GM18907 (cell line): ENCODE results near the gene CD40.
"Not testable (repeated sequence)": the region's sequence is repeated elsewhere in the genome, so short reads cannot be mapped to it uniquely, and the experiment has no call there.

Experiments used
- ATAC-seq: cut with Tn5 transposase; IDR thresholded peaks from one replicate; pipeline ENCODE4 v1.9.1; 2021; ENCODE audit warnings: mild to moderate bottlenecking, moderate library complexity; ENCODE audit not compliant: unreplicated experiment

The CD40 gene

DNA sequence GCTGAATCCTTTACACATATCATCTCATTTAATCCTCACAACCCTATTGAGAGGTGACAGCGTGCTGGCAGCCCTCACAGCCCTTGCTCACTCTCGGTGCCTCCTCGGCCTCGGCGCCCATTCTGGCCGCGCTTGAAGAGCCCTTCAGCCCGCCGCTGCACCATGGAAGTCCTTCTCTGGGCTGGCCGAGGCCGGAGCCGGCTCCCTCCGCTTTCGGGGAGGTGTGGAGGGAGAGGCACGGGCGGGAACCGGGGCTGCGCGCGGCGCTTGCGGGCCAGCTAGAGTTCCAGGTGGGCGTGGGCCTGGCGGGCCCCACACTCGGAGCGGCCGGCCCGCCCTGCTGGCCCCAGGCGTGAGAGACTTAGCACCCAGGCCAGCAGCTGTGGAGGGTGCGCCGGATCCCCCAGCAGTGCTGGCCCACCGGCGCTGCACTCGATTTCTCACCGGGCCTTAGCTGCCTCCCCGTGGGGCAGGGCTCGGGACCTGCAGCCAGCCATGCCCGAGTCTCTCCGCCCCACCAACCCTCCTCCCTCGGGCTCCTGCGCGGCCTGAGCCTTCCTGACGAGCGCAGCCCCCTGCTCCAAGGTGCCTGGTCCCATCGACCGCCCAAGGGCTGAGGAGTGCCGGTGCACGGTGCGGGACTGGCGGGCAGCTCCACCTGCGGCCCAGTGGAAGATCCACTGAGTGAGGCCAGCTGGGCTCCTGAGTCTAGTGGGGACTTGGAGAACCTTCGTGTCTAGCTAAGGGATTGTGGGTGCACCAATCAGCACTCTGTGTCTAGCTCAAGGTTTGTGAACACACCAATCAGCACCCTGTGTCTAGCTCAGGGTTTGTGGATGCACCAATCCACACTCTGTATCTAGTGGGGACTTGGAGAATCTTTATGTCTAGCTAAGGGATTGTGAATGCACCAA is 26.2 kb upstream of the CD40 start:
- not testable (repeated sequence) for ATAC-seq

DNA sequence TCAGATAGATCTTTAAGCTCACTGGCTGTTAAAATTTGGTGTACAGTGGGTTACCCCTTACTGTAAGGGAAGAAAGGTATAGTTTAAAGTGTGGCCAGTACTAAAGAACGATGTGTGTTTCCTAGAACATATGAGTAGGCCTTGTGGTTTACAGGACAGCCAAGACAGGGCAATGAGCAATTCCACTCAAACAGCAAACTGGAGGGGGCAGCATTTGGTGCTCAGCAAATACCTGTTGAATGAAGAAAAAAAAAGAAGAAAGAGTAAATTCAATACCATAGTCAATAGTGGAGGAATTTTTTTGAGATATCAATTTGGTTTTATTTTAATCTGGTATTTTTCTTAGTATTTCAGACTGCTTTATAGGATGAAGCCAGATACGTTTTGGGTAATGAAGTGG is 24.6 kb upstream of the CD40 start:
- no peak for ATAC-seq

DNA sequence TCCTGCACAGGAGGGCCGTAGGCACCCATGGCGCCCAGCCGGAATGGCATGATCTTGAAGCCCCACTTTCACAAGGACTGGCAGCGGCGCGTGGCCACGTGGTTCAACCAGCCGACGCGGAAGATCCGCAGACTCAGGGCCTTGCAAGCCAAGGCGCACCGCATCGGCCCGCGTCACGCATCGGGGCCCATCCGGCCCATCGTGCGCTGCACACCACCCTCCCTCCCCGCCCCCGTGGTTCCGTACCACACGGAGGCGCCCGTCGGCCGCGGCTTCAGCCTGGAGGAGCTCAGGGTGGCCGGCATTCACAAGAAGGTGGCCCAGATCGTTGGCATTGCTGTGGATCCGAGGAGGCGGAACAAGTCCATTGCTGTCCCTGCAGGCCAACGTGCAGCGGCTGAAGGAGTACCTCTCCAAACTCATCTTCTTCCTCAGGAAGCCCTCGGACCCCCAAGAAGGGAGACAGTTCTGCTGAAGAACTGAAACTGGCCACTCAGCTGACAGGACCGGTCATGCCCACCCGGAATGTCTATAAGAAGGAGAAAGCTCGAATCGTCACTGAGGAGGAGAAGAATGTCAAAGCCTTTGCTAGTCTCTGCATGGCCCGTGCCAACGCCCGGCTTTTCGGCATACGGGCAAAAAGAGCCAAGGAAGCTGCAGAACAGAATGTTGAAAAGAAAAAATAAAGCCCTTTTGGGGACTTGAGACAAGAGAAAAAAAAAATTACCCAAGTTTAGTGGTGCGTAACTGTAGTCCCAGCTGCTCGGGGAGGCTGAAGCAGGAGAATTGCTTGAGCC is 18.4 kb upstream of the CD40 start:
- no peak for ATAC-seq

DNA sequence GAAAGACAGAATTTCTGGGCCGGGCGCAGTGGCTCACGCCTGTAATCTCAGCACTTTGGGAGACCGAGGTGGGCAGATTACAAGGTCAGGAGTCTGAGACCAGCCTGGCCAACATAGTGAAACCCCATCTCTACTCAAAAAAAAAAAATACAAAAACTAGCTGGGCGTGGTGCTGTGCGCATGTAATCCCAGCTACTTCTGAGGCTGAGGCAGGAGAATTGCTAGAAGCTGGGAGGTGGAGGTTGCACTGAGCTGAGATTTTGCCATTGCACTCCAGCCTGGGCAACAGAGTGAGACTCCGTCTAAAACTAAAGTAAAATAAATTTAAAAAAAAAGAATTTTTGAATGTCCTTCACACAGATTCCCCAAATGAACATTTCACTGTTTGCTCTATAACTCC is 17.7 kb upstream of the CD40 start:
- ATAC-seq, result not testable (repeated sequence)

DNA sequence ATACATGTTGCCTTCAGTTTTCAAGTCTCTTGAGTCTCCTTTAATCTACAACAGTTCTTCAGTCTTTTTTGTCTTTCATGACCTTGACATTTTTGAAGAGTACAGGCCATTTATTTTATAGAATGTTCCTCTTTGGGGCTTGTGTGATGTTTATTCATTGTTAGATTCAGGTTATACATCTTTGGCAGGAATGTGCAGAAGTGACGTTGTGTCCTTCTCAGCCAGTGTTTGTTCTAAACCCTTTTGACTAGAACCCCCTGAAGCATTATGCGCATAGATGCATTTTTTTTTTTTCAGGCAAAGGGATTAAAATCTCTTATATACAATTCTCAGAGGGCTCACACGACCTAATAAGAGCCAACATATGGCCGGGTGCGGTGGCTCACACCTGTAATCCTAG is 17.1 kb upstream of the CD40 start:
- no peak for ATAC-seq

DNA sequence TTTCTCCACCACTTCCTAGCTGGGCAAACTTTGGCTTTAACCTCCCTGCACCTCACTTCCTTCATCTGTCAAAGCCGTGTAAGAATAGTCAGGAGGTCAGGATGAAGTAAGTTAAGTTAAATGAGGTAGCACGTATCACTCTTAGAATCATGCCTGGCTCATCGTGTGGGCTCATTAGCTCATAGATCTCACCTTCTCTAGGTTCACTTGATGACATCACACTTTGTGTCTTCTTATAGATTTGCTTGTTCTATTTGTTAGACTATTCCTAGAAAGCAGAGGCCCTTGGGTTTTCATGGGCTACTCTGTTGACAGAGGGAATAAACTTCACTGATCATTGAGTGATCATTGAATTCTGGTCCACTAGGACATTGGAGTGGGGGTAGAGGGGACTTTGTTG is 16.2 kb upstream of the CD40 start:
- ATAC-seq, result no peak

DNA sequence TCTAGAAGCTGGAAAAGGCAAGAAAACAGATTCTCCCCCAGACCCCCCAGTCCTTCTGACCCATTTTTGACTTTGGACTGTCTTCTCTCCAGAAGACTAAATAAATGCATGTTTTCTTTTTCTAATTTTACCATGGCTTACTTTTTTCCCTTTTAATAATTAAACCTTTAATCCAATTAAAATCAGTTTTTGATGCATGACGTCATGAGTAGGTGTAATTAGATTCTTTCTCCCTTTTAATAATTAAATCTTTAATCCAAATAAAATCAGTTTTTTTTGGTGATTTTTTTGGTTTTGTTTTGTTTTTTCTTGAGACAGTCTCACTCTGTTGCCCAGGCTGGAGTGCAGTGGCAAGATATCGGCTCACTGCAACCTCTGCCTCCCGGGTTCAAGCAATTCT is 15.2 kb upstream of the CD40 start:
- no peak for ATAC-seq

DNA sequence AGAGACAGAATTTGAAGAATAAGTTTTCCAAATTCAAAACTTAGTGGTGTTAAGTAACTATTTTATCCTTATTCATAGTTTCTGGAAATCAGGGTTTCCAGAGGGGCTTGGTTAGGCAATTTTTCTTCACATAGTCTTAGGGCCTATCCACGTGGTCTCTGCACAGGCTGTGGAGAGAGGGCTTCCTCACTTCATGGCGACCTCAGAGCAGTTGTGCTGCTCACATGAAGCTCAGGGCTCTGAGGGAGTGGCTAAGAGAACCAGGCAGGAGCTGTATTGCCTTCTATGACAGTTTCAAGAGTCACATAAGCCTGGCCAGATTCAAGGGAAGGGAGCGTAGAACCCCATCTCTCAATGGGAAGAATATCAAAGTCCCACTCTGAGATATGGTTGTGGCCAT is 13.9 kb upstream of the CD40 start:
- ATAC-seq, result no peak

DNA sequence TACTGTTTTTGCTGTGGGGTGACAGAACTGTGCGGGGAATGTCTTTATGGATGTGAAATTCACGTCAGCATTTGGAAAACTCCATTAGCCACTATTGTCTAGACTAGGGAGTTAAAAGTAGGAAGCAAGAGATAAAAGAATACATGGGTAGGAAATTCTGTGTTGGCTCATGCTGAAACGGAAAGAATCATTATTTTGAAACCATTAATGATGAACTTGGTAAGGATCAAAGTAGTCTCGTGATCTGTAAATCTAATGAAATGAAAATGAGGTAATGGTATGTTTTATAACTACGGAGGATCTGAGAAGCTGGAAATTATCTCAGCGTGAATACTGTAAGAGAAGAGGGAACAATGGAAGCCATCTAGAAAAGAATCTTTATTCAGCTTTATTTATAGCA is 11.1 kb upstream of the CD40 start:
- no peak for ATAC-seq

DNA sequence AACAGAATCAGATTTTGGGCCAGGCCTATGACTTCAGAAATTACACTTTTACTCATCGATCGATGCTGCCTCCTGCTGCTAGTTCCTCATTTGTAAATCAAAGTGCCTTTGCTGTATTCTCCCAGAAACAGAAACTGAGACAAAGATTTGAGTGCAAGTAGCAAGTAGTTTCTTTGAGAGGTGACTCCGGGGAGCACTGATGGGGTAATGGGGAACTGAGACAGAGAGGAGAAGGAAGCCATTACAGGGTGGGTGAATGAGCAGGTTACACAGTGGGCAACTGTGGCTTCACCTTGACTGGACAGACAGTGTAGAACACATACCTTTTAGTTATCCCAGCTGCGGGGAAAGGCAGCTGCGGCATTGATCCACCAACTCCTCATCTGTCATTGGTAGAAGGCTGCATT is 9.7 kb upstream of the CD40 start:
- peak; percentile 87 for ATAC-seq

DNA sequence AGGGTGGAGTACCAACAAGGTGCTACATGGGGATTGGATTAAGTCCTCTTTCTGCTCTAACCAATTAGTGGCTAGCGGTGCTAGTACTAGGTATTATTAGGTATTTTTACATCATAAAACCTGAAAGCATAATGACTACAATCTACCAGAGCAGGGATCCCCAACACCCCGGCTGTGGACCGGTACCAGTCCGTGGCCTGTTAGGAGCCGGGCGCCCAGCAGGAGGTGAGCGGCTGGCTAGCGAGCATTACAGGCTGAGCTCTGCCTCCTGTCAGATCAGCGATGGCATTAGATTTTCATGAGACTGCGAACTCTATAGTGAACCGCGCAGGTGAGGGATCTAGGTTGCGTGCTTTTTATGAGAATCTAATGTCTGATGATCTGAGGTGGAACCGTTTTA is 9.1 kb upstream of the CD40 start:
- no peak for ATAC-seq

DNA sequence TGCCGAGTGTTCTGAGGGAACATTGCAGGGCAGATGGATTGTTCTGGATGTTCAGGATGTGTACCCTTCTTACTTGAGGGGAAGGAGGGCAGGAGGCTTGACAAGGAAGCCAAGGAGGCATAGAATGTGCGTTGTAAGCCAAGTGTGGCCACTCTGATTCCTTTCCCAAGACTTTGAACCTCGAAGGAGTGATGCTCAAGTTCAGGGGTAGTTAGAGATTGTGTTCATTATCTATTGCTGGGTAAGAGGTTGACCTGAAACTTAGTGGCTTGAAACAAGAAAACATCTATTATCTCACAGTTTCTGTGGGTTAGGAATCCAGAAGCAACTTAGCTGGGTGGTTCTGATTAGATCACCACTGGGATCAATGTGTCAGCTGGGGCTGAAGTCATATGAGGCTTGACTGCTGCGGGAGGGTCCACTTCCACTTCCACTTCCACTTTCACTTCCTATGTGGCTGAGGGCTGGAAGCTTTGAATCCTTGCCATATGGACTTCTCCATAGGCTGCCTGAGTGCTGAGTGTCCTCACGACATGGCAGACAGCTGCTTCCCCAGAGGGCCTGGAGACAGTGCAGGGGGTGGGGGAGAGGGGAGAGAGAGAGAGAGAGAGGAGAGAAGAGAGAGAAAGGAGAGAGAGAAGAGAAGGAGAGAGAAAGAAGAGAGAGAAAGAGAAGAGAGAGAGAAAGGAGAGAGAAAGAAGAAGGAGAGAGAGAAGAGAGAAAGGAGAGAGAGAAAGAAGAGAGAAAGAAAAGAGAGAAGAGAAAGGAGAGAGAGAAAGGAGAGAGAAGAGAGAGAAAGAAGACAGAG is 6.9 kb upstream of the CD40 start:
- ATAC-seq, result peak; percentile 47

DNA sequence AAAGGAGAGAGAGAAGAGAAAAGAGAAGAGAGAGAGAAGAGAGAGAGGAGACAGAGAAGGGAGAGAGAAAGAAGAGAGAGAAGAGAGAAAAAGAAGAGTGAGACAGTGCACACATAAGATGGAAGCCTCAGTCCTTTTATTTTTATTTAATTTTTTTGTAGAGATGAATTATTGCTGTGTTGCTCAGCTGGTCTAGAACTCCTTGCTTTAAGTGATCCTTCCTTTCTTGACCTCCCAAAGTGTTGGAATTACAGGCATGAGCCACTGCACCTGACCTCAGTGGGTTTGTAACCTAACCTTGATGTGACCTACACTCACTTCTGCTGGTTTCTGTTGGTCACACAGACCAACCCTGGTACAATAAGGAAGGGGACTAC is 6.3 kb upstream of the CD40 start:
- no peak for ATAC-seq

DNA sequence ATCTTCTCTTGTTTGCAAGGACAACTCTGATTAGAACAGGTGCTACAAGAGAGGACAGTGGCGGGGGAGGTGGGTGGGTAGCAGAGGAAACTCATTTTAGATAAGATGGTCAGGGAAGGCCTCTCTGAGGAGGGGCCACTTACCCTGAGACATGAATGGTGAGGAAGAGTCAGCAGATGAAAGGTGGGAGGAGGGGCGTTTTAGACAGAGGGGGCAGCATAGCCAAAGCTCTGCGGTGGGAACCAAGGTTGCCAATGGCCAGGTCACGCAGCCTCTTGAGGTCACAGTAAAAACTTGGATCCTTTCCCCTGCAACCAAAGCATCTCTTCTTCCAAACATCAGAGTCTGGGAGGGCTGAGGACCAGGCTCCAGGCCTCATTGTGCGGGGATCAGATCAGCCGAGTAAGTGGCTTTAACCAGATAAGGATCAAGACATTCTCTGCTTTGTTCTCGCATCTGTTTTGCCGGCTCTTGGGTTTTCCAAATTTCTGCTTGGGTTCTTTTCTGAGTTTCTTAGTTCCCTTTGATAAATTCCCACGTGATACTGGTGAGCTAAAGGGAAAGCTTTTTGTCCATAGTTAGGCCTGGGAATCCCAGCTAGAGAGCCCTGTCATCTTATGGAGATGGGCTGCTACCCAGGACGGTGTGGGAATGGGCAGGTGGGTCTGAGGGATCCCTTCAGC is 5.5 kb upstream of the CD40 start:
- no peak for ATAC-seq

DNA sequence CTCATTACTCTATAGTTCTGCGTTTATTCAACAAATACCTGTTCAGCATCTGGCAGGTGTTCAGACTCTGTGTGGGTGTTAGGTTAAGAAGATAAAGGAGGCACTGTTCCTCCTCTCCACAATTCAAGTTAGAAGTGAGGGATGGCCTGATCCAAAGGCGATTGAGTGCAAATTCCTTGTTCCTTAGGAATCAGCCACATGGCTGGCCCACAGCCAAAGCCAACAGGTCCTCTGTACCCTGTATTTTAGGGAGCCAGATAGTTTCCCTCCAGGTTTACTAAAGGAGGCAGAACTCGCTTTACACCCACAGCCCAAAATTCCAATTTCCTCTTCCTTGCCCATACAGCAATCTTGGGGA is 5.0 kb upstream of the CD40 start:
- no peak for ATAC-seq

DNA sequence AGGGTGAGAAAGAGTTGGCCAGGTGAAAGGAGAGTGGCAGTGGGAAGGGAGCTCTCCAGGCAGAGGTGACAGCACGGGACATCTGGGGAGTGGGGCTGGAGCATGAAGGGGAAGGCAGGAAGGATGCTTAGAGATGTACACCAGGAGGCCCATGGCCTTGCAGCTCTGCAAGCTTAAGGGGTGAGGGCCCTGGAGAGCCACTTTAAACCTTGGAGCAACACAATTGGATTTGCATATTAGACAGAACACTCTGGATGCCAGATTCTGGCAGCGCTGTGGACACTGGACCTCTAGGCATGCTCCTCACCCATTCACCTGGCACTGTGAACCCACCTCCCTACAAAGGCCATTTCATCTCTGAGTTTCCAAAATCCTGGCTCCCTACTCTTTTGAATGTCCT is 3.7 kb upstream of the CD40 start:
- ATAC-seq, result no peak

DNA sequence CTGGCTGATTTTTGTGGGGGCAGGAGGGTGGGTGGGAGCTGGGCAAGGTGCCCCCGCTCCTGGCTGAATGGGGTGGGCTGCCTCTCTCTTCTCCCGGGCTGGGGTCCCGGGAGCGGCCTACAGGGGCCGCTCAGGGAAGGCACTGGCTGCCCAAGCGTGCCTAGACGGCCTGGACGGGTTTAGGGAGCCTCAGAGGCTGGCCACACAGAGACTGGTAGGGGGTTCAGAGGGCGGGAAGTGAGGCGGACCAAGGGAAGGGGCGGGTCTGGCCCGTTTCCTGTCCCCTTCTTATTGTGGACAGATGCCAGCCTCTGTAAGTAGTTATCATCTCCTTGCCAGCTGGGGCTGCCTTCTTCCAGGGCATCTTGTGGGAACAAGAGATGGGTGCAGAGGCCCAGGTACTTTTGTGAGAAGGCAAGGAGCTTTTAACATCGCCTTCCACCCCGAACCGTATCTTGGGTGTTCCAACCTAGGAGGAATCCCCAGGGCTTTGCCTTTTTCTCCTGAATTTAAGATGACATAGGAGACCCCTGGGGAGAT is 437 bp downstream of the CD40 start:
- peak; percentile 57 for ATAC-seq

DNA sequence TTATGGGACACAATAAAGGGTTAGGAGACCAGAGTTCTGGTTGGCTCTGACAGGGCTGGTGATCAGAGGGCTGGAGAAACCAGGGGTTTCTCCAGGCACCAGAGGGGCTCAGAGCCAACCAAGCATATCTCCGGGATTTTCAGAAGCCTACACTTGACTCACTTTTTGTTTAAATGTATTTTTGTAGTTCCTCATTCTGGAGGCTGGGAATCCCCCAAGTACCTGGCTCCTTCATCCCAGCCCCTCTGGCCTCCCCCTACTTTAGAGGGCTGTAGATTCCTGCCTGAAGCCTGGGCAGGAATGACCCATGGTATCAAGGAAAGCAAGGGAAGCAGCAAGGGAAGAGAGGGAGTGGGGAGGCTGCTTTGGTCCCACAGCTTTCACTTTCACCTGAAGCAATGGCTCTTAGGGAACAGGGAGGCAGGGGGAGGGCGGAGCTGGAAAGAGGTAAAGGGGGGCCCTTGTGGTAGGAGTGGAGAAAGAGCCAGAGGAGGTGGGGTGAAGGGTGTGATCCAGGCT is 973 bp downstream of the CD40 start:
- ATAC-seq, result peak; percentile 41

DNA sequence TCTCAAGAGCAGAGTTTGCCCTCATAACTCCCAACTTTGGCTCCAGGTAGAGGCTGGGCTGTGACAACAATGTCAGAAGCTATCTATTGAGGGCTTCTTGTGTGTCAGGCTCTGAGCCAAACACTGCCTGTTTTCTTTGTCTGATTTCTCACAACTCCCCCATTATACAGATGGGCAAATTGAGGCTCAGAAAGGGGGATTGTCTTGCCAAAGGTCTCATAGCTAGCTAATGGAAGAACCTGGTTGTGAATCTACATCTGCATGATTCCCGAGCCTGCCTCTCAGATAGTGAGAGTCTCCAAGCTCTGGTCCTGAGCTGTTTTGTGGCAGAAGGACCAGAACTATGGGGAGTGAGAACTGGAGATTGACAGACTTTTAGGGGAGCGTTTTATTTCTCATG is 1.4 kb downstream of the CD40 start:
- no peak for ATAC-seq

DNA sequence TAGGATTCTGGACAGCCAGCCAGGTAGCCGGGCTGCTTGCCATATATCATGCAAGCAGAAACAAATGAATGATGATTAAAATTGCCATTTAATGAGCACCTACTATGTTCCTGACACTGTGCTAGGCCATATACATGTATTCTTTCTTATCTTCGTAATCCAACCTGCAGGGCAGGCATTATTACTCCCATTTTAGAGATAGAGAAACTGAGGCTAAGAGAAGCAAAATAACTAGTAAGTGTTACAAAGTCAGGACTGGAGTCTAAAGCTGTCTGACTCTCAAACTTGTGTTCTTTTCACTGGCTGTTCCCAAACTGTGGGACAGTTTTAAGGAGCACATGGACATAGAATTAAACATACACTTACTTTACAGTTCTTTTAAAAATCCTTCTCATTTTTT is 2.0 kb downstream of the CD40 start:
- ATAC-seq, result no peak
